ENCODE results near the gene TMEM163.
"Not testable (repeated sequence)": the region's sequence is repeated elsewhere in the genome, so short reads cannot be mapped to it uniquely, and the experiment has no call there.

The TMEM163 gene

GRCh38 chr2:134723742-134724141 is 4.9 kb upstream of the TMEM163 start:
- DNase-seq (ENCODE audit: low read depth in 2 of 3, low spot score in 2 of 3) = not testable (repeated sequence)

DNA sequence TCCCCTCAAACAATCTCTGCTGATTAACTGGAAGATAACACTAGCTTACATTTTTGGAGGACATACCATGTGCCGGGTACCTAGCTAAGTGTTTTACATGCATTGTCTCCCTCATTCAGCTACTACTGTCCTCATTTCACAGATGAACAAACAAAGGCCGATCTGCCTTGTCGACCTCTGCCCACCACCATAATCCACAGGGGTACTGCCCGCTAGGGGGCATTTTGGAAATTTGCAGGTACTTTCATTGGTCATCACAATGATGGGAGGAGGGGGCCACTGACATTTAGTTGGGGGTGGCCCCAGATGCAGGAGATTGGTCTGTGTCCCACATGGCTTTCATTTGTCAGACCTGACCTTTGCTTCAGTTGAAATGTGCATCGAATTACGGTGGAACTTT is 3.9 kb upstream of the TMEM163 start:
- DNase-seq (ENCODE audit: low read depth in 2 of 3, low spot score in 2 of 3) = no peak

GRCh38 chr2:134721596-134721995 is 2.8 kb upstream of the TMEM163 start:
- no peak for DNase-seq (ENCODE audit: low read depth in 2 of 3, low spot score in 2 of 3)

DNA sequence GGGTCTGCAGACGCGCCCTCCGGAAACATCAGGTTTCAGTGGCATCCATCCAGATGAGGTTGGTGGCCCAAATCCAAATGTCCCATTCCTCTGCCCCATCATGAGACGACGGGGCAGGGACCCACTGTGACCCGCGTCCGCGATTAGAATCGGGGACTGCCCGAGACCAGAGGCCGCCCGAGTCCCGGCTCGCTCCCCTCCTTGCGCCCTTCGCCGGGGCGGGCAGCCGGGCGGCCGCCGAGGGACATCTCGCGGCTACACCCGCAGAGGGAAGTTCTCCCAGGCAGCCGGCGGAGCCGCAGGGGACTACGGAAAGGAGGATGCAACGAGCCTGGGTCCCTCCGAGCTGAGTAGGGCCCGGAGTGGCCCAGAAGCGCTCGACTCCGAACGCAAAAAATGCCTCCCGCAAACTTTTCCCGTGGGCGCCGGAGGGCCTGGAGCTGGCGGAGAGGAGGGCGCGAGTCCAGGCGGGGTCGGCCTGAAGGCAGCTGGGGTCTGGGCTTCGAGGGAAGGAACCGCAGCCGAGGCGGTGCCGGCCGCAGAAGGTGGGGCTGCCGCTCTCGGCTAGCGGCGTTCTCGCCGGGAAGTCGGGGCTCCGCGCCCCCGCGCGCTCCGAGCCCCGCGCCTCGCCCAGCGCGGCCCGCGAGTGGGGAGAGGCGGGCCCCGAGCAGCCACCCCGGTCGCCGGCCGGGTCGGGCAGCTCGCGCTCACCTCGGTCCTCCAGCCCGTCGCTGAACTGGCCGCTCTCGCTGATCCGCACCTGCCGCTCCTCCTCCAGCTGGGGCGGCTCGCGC is 580 bp downstream of the TMEM163 start:
- no peak for DNase-seq (ENCODE audit: low read depth in 2 of 3, low spot score in 2 of 3)

DNA sequence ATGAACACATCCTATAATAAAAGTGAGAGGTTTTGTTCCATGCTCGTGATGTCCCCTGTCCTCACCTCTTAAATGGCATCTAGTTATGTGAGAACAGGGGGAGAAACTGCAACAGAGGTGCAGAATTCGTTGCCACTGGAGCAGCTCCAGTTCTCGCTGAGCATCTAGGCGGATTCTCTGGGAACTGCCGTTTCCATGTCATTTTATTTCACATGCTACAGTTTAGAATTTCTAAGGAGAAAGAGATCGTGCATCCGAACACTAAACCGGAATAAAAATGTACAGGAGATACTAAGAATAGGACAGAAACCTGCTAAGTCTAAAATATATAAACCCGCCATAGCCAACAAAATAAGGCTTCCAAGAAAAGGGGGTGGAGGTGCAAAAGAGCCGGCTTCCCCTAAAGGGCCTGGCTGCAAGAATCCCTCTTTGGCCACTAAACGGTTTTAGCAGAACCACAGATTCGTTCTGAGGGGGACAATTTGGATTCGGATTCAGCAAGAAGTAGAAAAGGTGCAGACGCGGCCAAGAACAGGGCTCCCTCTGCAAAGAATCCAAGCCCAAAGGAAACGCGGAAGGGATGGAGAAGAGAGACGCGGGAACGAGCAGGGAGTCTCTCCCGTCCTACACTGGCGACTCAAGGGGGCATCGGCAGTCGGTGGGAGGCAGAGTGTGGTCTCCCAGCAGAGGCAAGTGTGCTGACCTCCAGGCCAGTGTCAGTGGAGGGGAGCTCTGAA is 1.3 kb downstream of the TMEM163 start:
- DNase-seq (ENCODE audit: low read depth in 2 of 3, low spot score in 2 of 3) = no peak

DNA sequence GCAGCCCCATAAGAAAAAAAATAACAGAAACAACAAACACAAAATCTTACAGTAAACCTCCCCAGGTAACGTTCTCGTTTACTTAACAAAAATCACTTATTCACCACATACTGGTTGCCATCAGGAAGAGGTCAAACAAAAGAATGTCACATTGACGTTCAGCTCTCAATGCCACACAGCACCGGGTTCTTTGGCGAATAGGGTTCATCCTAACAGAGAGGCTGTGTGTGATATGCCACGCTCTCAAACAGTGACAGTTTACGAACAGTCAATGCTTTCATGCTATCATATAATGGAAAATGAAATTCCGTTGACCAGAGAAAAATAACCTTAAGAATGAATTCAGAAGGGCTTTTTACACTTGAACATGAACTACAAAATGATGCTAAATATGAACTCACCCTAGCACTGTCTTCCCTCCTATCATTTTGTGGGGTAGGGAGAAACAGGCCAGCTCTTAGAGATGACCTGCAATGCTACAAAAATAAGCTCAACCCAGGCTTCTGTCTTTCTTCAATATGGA is 2.0 kb downstream of the TMEM163 start:
- no peak for DNase-seq (ENCODE audit: low read depth in 2 of 3, low spot score in 2 of 3)

DNA sequence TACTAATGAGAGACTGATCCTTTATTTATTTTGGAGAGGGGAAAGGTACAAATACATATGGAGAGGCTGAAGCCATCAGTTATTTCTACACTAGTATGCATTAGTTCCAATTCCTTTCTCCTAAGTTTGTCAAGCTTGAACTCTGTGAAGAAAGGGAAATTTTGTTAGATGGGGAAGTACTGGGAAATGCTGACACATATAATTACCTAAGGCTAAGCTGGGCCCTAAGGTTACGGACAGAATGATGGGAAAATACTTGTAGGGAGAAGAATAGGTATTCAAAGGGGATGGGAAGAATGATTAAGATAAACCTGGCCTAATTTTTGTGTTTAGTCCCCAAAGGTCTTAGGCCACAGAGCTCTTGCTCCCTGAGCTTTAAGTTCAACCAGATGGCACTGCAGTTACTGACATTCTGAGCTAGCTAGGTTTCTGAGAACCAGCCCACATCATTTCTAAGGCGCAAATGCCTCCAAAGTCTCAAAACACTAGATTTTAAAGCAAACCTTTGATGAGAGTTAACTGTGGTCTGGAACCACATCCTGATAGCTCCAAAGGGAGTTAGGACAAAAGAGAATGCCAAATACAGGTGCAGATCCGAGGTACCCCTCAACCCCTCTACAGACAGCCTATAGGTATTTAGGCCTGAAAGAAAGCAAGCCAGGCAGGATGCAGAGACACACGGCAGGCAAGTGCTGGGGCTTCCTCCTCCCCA is 2.7 kb downstream of the TMEM163 start:
- no peak for DNase-seq (ENCODE audit: low read depth in 2 of 3, low spot score in 2 of 3)

GRCh38 chr2:134714228-134714627 is 4.6 kb downstream of the TMEM163 start:
- DNase-seq (ENCODE audit: low read depth in 2 of 3, low spot score in 2 of 3) = no peak

DNA sequence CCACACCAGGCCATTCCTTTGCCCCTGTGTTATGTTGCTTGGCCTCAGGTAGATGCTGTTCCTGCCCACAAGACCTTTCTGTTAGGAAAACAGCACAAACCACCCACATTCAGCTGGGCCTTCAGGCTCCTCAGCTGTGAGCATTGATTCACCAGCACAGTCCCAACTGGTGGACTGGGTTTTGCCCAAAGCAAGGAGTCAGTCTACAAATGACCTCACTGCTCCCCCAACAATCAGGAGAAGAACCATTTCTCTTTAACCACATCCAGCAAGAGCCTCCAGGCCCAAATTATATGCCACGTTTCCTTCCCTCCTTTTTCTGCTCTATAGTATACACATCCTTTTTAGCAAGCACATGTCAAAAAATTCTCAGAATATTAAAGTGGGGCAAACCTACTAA is 5.2 kb downstream of the TMEM163 start:
- no peak for DNase-seq (ENCODE audit: low read depth in 2 of 3, low spot score in 2 of 3)

DNA sequence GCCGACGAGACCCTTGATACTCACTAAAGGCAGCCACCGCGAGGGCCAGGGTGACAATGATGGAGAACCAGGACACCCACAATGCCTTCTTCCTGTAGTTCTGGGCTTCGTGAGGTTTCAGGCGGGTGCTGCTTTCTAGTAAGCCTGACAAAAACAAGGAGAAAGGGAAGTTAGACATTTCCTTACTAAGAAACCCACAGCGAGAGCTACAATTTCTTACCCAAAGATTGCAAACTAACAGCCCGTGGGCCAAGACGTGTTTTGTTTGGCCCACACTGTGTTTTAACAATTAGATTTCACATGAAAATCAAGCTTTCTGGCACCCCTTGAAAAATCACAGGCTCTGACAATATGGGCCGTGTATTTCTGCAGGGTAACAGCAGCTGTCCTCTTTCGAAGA is 5.6 kb downstream of the TMEM163 start:
- no peak for DNase-seq (ENCODE audit: low read depth in 2 of 3, low spot score in 2 of 3)

GRCh38 chr2:134712736-134713135 is 6.1 kb downstream of the TMEM163 start:
- no peak for DNase-seq (ENCODE audit: low read depth in 2 of 3, low spot score in 2 of 3)

DNA sequence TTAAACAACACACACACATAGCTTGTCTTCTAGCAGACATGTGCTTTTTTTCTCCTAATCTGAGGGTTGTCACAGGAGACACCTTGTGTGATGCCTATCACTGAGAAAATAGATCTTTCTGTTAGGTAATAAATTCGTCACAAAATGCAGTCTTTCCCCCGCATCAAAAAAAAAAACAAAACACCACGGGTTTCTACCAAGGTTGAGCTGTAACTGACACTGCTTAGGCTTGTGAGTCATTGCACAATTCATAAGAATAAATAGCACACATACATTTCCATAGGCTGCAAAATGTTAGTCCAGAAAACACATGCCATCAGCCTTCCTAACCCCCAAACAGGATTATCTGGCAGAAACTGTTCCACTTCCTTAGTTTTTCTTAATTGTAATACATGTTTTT is 6.5 kb downstream of the TMEM163 start:
- DNase-seq (ENCODE audit: low read depth in 2 of 3, low spot score in 2 of 3) = no peak

DNA sequence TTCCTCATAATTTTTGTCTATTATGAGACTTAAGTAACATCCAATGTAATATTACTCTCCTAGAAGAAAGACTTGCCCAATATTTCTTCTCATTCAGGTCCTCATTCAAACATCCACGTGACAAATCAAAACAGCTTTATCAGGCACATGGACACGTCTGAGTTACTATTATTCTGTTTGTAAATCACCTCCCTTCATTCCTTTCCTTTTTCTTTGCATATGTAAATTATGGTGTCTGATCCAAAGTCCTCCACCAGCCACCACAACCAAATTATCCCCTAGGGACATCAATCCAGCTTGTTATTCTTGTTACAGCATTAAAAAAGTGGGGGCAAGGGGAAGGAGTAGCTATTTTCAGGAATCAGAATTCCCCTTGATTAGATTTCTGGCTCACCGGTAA is 7.1 kb downstream of the TMEM163 start:
- DNase-seq (ENCODE audit: low read depth in 2 of 3, low spot score in 2 of 3) = no peak

GRCh38 chr2:134707330-134707676 is 11.5 kb downstream of the TMEM163 start:
- no peak for DNase-seq (ENCODE audit: low read depth in 2 of 3, low spot score in 2 of 3)

DNA sequence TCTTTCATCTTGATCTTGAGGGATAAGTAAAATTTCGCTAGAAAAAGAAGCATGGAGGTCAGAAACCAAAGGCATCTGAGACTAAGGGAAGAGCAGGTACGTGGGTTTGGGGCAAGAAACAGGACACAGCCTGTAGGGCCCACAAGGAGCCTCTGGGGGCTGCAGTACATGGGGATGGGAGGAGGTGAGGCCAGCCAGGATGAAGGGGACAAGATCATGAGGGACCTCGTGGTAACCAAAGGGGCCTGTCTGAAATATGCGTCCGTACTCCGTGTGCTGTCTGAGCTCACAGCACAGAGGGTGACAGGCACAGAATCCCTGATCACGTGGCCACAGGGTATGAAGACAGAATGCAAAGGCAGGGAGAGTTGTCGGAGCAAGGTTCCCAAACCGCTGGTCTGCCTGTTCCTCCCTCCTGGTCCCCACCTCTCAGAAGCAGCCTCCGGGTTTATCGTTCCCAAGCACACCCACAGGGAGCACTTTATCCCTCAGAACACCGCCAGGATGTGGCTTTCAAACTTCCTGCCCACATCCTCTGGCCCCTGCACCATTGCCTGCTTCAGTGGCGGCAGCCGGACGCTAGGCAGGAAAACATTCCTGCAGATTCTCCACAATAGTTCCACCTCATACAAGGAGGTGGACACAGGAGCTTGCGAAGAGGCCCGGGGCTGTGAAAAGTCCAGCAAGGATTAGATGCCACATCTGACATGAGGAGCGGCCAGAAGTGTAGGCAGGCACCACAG is 12.0 kb downstream of the TMEM163 start:
- DNase-seq (ENCODE audit: low read depth in 2 of 3, low spot score in 2 of 3) = no peak

- DNase-seq (ENCODE audit: low read depth in 2 of 3, low spot score in 2 of 3) = no peak
Measured at GRCh38 chr2:134705861-134706586, 12.8 kb downstream of the TMEM163 start.

- no peak for DNase-seq (ENCODE audit: low read depth in 2 of 3, low spot score in 2 of 3)
Measured at GRCh38 chr2:134704173-134704572, 14.6 kb downstream of the TMEM163 start.

GRCh38 chr2:134703426-134703825 is 15.4 kb downstream of the TMEM163 start:
- DNase-seq (ENCODE audit: low read depth in 2 of 3, low spot score in 2 of 3) = no peak

GRCh38 chr2:134700730-134701129 is 18.1 kb downstream of the TMEM163 start:
- DNase-seq (ENCODE audit: low read depth in 2 of 3, low spot score in 2 of 3) = no peak

GRCh38 chr2:134694411-134694810 is 24.4 kb downstream of the TMEM163 start:
- DNase-seq (ENCODE audit: low read depth in 2 of 3, low spot score in 2 of 3) = no peak

Measured in activated CD8-positive, alpha-beta memory T cell treated with anti-CD3 and anti-CD28 coated beads for 48 hours (primary cell).